GM18520 (cell line): ENCODE data around the gene ITGB8.

Source experiments
- ATAC-seq: cut with Tn5 transposase; IDR thresholded peaks from one replicate; pipeline ENCODE4 v1.9.1; 2021; ENCODE audit not compliant: unreplicated experiment

ITGB8 gene

GRCh38 chr7:20331910-20332813 is 1.5 kb downstream of the ITGB8 start:
- ATAC-seq, result no peak

DNA sequence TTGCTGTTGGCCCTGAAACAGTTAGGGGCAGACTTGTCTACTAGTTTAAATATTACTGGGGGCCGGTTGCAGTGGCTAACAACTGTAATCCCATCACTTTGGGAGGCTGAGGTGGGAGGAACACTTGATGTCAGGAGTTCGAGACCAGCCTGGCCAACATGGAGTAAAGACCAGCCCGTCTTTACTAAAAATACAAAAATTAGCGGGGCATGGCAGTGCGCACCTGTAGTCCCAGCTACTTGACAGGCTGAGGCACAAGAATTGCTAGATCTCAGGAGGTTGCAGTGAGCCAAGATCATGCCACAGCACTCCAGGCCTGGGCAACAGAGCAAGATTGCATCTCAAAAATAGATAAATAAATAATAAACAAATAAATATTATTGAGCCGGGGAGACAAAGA is 7.6 kb downstream of the ITGB8 start:
- no peak for ATAC-seq

DNA sequence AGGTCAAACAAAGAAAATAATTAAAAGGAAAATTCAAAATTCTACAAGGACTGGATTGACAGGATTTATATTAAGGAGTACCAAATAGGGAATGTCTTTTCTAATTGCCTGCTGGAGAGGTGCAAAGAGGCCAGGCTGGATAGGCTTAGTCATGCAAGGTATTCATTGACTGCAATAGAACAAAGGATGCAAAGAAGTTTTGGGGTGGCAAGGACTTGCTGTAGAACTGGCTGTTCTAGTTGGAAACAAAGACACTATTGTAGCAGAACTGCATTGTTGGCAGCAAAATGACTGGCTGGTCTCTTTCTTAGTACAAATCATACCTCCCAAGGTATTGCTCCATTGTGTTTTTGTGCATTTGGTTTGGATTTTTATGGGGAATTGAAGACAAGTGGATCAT is 10.1 kb downstream of the ITGB8 start:
- ATAC-seq, result no peak

DNA sequence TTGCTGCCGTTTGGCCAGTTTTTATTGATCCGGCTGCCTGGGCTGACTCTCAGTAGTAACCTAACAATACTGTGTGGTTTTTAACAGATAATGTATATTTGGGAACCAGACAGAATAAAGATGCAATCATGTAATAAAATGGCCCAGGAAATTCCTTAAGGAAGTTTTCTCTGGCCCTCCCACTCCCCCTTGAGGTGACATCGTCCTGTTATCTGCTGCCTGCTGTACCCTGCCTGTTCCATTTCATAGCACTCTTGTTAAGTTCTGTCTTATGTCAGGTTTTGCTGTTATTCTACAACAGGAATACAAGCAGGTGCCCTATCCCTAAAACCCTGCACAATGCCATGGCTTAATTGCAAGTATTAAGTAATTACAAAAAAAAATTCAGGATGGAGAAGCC is 12.5 kb downstream of the ITGB8 start:
- no peak for ATAC-seq

DNA sequence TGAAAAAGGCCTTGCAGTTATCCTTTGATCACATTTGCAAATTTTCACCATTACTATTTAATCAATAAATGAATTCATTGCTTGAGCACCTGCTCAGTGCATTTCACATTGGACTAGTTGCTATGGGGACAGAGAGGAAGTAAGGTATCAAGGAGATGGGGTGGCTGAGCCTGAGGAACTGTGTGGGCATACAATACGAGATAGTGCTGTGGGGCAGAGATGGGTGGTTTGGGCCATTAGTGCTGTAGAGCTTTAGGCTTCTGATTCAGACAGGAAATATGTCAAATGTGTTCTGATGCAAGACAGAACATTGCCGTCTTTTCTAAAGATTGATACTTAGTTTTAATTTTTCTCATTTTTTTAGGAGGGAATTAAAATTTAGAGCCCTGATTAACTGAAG is 13.2 kb downstream of the ITGB8 start:
- ATAC-seq, result no peak

- no peak for ATAC-seq
Observed at GRCh38 chr7:20344396-20344795, 13.7 kb downstream of the ITGB8 start.

- ATAC-seq, result no peak
Observed at GRCh38 chr7:20346577-20346976, 15.9 kb downstream of the ITGB8 start.

DNA sequence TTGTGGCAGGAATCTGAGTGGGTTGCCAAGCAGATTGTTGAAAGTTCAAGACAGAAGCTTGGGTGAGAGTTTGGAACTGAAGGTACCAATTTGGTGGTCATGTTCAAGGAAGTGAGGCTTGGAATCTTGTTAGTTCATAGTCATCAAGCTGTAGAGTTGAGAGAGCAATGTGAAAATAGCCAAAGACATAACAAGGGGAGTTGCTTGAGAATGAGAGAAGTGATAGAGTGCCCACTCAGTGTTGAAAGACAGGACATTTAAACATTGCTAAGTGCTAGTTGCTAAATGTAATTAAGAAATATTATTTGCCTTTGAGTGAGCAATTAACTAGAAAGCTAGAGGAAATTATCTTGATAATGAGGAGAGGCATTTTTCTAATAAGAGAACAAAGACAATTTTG is 17.0 kb downstream of the ITGB8 start:
- no peak for ATAC-seq

DNA sequence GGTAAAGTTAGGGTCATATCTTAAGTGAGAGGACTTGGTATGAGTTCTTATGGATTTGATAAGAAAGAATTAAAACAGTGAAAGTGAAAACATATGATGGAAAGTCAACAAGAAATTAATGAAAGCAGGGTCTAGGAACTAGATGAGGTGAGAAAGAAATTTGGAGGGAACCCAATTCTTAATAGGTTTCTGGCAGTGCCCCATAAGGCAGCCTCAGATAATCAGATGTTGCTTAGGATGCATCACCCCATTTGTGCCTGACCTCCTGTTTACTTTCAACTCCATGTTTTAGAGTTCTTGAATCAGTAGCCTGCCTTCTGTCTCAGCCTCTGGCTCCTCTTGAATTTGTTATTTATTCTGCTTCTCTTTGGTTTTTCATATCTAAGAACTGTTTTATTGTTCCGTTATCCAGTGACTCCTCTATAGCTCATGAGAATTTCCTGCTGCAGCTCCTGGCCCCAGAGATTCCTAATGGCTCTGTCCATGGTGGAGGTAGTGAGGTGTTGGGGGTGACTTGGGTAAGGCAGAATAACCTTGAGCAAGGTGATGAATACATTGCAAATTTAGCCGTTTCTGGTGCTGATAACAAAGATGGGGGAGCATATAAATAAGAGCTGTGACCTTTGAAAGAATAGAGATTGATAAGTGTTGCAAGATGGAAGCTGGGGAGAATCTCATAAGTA is 17.6 kb downstream of the ITGB8 start:
- ATAC-seq, result no peak

- ATAC-seq, result no peak
Observed at GRCh38 chr7:20350518-20350951, 19.8 kb downstream of the ITGB8 start.

- ATAC-seq, result no peak
Observed at GRCh38 chr7:20350996-20351692, 20.4 kb downstream of the ITGB8 start.

GRCh38 chr7:20351901-20352300 is 21.2 kb downstream of the ITGB8 start:
- no peak for ATAC-seq

DNA sequence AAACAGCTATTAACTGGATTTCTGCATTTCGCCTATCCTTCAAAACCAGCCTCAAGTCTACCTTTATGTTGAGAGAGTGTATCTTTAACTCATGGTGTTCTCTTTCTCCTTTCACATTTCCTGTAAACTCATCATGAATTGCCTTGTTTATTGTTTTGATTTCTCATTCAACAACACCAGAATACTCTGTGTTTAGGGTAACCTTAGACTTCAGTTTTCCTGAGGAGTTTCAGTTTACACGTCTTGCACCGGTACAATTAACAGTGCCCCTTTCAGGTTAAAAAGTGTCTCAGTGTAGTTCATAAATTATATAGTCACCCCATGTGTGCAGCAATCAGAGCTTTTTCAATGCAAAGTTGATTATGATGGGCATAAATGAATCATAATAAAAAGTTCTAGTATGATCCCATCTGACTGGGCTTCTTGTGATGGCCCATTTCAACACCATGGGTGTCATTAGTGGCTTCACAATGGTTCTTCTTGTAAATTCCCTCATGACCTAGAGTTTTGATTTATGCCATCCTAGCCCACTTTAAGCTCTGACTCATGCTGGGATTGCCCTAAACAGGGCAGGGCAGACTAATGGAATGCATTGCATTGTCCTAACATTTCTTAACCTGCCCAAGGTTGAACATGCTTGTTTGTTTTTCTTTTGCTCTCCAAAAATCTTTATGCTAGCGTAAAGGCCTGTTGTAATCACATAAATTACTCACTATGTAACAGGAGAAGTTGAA is 22.0 kb downstream of the ITGB8 start:
- ATAC-seq, result no peak

DNA sequence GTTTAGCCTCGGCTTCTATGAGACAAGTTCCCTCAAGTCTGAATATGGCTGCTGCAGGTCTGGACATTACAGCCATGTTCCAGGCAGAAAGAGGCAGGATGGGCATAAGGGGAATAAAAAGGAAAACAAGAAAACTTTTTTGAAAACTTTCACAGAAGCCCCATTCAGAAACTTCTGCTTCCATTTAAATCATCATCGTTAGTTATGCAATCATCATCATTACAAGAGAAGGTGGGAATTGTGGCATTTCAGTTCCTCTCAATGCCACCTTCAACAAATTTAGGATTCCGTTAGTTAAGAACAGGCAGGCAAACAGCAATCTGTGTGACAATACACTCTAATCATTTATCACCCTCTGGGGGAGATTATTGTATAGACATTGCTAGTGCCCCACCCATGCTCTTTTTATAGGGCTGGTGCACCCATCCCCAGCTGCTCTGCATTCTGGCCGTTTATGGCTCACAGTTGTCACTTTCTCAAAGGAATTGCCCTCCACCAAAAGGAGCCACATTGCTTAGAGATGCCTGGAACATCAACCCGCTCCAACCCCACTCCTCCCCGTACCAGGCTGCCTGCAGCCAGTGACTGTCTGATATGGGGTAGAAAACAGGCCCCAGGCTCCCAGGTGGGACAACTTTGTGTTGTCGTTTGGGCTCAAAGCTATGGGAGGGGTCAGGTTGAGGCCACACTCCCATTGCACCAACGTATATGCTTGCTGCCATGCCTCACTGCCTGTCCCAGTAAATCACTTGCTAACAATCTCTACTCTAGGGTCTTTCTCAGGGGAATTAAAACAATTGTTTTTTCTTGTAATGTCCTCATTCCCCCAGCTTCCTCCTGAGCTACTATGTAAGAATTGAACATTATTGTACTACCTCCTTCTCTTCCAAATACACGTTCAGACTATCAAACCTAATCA is 24.2 kb downstream of the ITGB8 start:
- ATAC-seq, result no peak

- no peak for ATAC-seq
Observed at GRCh38 chr7:20358106-20358505, 27.4 kb downstream of the ITGB8 start.

- no peak for ATAC-seq
Observed at GRCh38 chr7:20358762-20359282, 28.1 kb downstream of the ITGB8 start.

- no peak for ATAC-seq
Observed at GRCh38 chr7:20359341-20359963, 28.8 kb downstream of the ITGB8 start.

- no peak for ATAC-seq
Observed at GRCh38 chr7:20362574-20363253, 32.0 kb downstream of the ITGB8 start.
